HG03520 (cell line): ENCODE results near the gene C2.
A peak's percentile ranks its signal among the peaks of the same experiment; 100 is the strongest.

Experiments
- ATAC-seq: cut with Tn5 transposase; IDR thresholded peaks from one replicate; pipeline ENCODE4 v1.9.1; 2021; ENCODE audit warnings: mild to moderate bottlenecking, moderate library complexity; ENCODE audit not compliant: unreplicated experiment

The C2 gene

DNA sequence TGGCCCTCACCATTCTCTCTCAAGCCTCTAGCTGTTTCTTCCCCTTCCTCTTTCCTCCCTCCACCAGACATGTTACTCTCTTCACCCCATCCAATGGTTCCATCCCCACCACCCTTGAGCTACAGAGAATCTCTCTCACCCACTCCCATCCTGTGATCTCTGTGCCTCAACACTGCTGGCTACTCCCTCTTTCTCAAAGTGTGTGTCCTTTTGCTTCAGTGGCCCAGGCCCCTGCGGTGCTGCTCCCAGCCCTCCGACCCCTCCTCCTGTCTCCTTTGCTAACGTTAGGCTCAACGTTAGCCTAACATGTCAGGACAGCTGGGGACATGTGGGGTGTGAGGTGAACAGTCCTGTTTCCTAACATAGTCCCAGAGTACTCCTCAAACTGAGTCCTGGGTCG is 25.4 kb downstream of the C2 start:
- ATAC-seq, result no peak

DNA sequence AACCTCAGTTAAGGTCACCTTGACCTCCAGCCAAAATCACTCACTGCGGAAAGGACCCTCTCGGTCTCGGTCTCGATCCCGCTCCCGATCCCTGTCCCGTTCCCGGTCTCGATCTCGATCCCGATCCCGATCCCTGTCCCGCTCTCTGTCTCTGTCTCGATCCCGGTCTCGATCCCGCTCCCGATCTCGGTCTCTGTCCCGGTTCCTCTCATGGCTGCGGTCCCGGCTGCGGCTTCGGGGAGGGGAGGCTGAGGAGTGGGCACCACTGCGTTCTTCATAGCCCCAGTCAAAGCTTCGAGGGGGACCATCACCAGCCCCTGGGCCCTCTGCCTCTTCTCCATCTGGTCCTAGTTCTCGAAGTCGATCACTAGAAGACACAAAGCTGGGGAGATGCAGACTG is 27.0 kb downstream of the C2 start:
- no peak for ATAC-seq

DNA sequence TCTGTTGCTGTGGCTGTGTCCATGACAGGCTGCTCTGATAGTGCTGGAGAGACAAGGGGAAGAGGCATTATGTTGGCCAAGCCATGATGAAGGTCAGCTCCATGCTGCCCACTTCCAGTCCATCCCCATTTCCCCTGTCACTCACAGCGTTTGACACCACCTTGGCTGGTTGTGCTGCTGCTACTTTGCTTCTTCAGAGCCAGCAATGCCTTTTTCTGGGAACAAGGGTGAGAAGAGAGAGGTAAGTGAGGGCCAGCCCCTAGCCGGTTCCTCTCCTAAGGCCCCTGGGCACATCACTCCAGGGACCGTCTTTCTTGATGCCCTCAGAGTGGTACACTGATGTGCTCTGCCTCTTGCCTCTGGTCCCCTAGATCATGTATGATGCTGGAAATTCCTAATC is 29.3 kb downstream of the C2 start:
- ATAC-seq, result no peak

DNA sequence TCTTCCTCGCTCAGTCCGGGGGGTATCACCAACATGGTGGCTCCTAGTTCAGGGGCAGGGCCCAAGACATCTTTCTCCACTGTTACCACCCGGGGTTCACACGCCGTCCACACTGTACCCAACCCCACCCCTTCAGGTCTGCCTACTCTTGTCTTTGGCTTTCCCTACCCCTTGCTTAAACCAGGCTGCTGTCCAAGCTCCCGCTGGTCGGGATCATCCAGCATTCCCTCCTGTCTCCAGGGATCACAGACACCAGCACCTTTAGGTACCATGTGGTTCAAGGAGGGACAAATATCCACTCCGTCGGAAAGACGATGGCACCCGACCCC is 30.9 kb downstream of the C2 start:
- peak; percentile 7 for ATAC-seq

DNA sequence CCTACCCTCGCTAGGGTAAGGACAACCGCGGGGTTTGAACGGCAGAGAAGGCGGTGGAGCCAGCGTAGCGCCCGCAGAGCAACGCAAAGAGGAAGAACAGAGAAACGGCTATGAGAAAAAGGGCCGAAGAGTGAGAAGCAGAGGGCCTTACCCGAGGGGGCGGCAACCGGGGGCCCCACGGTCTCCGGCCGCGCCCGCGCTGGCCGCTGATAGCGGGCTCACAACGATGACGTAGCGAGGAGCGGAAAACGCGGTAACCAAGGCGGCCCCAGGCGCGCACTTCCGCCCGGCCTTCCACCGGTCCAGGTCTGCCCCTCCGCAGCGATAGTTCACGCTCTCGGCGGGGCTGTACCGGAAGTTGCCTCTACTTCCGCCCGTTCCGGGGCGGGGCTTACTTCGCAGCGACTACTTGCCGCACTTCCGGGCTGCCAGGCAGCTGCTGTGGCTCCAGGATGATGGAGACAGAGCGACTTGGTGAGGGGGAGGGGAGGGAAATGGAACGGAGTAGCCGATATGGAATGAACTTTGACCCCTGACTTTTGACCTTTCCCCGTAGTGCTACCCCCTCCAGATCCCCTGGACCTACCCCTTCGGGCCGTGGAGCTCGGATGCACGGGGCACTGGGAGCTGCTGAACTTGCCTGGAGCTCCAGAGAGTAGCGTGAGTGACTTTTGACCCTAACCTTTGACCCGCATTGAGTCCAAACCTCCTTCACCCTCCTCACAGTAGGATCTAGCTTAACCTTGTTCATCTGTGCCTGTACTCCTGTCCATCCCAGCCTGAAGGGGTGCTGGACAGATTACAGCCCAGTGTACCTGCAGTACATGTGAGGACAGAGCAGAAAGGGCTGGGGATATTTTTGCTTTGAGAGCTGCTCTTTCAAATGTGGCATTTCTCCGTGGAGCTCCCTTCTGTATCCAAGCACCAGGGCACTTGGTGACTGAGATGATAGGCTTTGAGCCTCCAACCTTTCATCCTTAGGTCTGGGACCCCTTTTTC is 31.5 kb downstream of the C2 start, which contains the start of the genes NELFE and SKIC2:
NELFE (minus strand) TSS at position 231 of the 999 bp plus-strand sequence. CDS start 525 bp downstream, outside the sequence.
SKIC2 (plus strand) TSS at position 435 of the 999 bp plus-strand sequence; CDS start at position 453, 18 bp downstream.
- peak; percentile 92 for ATAC-seq

DNA sequence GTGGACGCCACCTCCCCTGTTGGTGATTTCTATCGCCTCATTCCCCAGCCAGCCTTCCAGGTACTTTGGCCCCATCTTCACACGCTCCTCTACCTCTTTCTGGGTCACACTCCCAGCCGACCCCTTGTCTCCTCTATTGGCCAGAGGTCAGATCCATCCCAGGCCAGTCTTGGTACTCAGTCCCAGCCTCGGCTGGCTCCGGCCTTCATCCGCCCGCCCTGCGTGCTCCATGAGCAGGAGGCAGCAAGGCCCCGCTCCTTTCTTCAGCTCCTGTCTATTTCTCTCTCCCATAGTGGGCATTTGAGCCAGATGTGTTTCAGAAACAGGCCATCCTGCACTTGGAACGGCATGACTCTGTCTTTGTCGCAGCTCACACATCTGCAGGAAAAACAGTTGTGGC is 34.1 kb downstream of the C2 start:
- no peak for ATAC-seq

DNA sequence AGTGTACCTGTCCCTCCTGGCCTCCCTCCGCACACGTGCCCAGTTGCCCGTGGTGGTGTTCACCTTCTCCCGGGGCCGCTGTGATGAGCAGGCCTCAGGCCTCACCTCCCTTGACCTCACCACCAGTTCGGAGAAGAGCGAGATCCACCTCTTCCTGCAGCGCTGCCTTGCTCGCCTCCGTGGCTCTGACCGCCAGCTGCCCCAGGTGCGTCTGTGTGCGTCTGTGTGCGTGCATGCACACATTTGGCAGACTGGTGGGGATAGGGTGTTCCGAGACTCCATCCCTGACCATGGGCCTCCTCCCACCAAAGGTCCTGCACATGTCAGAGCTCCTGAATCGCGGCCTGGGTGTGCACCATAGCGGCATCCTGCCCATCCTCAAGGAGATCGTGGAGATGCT is 36.4 kb downstream of the C2 start:
- no peak for ATAC-seq

DNA sequence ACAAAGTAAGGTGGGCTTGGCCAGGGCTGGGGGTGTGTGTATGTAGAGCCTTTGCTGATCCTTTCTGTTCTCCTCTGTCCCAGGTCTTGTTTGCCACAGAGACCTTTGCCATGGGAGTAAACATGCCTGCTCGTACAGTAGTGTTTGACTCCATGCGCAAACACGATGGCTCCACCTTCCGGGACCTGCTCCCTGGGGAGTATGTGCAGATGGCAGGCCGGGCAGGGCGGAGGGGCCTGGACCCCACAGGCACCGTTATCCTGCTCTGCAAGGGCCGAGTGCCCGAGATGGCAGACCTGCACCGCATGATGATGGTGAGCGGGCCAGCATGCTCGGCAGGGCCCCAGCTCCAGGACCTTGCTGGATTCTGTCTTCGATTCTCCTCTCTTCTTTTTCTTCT is 38.2 kb downstream of the C2 start:
- ATAC-seq, result no peak

DNA sequence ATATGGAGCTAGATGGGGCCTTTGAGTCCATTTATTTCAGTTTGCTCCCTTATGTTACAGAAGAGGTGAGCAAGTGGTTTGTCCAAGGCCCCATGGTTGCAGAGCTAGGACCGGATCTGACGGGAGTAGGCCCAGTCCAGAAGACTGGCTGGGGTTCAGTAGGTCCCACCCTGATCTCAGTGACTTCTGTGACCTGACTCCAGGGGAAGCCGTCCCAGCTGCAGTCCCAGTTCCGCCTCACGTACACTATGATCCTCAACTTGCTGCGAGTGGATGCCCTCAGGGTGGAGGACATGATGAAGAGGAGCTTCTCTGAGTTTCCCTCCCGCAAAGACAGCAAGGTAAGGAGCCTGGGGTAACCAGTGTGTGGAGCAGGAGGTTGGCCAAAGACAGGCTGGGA is 39.0 kb downstream of the C2 start:
- ATAC-seq, result no peak

DNA sequence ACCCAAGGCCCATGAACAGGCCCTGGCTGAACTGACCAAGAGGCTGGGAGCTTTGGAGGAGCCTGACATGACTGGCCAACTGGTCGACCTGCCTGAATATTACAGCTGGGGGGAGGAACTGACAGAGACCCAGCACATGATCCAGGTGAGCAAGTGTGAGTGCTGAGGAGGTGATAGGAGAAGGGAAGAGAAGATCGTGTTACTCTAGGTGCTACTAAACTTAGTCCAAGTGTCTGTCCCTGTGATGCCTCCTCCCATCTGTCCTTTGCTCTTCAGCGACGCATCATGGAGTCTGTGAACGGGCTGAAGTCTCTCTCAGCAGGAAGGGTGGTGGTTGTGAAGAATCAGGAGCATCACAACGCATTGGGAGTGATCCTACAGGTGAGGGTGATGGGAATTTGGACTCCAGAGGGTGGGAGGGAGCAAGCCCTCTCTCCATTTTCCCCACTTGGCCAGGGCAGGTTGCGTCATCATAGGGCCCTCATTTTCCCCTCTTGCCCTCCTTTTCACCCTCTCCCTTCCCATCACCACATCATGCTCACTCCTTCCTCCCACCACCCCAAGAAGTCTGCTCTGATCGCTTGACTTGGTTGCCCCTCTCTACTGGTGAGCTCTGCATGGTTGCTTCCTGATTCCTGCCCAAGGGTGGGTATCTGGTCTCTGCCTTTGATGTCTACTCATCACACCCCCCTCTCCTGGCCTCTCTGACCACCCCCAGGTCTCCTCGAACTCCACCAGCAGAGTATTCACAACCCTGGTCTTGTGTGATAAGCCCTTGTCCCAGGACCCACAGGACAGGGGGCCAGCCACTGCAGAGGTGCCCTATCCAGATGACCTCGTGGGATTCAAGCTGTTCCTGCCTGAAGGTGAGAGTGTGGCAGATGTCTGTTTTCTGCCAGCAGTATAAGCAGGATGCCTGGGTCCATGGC is 39.7 kb downstream of the C2 start:
- ATAC-seq, result no peak

DNA sequence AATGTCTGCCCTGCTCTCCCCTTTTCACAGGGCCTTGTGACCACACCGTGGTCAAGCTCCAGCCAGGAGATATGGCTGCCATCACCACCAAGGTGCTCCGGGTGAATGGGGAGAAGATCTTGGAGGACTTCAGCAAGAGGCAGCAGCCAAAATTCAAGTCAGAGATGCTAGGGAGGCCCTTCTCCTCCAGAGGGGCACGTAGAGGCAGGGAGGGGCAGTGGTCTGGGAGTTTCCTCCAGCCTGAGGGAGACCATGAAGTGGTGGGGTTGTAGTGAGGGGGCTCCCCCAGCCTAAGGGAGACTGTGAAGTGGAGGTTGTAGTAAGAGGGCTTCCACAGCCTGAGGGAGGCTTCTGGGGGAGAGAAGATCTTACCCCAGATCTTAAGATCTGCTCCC is 40.4 kb downstream of the C2 start:
- ATAC-seq, result no peak

DNA sequence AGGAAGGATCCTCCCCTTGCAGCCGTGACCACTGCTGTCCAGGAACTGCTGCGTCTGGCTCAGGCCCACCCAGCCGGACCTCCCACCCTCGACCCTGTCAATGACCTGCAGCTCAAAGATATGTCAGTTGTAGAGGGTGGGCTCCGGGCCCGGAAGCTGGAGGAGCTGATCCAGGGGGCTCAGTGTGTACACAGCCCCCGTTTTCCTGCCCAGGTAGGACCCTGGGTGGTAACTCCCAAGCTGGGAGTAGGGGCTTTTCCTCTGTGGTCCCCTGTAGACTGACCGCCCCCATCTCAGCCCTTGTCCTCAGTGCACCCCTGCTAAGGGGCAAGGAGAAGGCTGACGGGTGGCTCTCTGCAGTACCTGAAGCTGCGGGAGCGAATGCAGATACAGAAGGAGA is 40.8 kb downstream of the C2 start:
- no peak for ATAC-seq

DNA sequence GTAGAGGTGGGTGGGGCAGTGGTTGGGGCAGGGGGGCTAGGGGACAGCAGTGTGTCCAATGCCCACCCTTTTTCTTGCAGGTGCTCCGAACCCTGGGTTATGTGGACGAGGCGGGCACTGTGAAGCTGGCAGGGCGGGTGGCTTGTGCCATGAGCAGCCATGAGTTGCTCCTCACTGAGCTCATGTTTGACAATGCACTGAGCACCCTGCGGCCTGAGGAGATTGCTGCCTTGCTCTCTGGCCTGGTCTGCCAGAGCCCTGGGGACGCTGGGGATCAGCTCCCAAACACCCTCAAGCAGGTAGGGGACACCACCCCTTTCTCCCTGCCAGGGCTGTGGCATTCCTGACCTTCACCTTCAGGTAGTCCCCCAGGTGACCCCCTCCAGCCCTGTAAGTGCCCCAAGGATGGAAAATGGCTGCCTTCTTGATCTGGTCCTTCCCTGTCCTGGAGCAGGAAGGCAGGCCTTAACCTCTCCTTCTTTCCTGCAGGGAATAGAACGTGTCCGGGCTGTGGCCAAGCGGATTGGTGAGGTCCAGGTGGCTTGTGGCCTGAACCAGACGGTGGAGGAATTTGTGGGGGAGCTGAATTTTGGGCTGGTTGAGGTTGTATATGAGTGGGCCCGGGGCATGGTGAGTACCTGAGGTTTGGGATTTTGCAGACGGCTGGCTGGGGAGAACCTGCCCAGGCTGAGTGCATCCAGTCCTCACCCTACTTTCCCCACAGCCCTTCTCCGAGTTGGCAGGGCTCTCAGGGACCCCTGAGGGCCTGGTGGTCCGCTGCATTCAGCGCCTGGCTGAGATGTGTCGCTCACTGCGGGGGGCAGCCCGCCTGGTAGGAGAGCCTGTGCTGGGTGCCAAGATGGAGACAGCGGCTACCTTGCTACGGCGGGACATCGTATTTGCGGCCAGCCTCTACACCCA is 41.5 kb downstream of the C2 start:
- ATAC-seq, result no peak

DNA sequence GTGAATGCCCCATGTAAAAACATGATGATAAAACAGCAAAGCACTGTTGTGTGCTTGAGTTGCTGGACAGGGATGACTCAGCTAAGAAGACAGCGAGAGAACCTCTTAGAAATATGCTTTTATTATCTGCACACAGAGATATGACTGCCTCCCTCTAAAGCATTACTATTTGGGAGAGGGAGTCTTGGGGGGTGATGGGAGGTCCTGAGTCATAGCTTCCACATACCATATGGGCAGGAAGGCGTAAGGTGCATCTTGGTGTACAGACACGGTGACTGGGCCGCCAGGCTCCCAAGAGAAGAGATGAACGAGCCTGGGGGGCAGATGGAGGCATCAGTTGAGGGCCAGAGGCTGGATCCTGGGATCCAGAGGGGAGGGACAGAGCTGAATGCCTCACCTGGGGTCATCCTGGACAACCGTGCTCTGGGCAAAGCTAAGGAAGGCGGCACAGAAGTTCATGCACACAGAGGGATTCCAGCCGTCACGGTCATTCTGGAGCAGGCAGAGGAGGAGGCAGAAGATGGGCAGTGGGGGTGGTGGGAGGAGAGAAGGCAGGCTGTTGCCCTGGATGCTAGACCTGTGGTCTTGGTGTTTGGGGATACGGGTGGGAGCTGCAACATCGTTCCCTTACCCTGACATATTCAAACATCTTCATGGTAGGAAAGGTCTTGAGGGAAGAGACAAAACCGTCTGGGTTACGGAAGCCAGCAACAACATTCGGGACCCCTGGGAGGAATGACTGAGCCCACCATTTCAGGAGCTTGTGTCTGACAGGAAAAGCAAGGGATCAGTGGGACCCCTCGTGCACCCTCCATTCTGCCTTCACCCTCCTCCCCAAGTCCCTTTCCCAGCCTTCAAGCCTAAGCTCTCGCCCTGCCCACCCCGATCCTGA is 42.4 kb downstream of the C2 start:
- no peak for ATAC-seq

DNA sequence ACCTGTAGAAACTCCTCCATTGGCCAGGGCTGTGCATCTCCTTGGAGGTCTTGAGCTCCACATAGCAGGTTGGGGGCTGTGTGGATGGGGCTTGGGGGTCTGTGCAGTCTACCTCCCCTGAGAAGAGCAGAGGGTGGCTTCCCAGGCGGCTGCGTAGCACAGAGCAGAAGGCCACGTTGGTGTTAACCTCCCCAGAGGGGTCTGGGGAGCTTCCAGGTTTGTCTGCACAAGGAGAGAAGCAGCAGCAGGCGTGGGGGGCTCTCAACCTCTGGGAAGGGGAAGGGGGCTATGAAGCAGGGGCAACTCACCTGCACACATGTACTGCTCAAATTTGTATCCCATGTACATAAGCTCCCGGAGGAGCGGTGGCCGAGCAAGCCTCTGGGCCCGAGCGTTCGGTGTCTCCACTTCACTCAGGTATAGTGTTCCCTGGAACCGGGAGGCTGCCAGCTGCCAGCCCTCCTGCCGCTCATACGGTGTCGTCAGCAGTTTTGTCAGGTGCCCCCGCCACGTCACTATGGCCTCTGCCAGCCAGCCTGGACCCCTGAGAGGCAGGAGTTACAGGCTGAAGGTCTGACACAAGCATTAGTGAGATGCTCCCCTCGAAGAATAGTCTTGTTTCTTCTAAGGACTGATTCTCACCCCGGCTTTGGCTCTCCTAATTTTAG is 43.2 kb downstream of the C2 start:
- no peak for ATAC-seq

DNA sequence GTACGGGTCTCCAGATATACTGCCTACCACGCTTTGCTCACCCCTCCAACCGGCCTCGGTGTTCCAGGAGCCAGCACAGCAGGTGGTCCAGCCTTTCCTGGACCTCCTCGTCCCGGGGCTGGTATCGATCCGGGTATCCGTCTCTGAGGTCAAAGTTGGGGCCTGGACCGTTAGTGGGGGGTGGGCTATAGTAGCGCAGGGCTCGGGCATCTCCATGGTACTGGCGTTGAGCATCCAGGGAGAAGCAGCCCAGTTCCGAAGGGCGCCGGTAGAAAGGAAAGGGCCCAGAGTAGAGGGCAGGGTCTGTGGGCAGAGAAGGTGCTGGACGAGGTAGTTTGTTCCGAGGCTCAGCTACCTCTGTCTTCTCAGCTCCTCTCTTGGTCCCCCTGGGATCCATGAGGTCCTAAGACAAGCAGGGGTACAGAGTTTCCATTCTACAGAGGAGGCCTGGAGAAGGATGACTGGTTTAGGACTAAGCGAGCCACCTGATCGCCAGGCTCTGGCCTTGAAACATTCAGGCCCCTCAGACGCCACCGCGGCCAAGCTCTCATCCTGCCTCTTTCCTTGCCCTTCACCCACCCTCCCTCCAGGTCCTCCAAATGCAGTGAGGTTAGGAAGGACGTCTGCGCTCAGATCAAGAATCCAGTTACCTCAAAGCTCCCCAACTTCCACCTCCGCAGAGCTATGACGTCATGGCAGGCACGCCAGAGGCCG is 43.9 kb downstream of the C2 start:
- no peak for ATAC-seq

DNA sequence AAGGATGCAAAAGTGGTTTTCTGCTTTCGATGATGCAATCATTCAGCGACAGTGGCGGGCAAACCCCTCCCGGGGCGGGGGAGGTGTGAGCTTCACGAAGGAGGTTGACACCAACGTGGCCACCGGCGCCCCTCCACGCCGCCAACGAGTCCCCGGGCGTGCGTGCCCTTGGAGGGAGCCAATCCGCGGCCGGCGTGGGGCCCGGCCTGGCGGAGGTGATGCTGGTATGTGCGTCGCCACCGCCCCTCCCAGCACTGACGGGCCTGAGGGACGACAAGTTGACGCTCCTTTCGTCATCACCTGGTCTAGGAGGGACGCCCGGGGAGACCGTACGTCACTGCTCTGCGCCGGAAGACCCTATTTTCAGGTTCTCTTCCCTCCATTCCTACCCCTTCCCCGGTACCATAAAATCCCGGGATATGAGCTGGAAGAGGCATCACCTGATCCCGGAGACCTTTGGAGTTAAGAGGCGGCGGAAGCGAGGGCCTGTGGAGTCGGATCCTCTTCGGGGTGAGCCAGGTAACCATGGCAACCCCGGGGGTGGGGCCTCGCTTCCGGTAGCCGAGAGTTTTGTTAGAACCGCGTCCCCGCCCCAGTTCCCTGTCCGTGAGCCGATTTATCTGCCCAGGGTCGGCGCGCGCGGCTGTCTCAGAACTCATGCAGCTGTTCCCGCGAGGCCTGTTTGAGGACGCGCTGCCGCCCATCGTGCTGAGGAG is 44.6 kb downstream of the C2 start, which contains the start of gene DXO:
DXO (minus strand) TSS at position 146 of the 716 bp plus-strand sequence. CDS start 463 bp downstream, outside the sequence.
- ATAC-seq, result peak; percentile 84
